Esophagus (tissue), 2 donors: ENCODE data around the gene NPTN. TPM values are rescaled to one million over a fixed set of nuclear protein-coding genes. Genes with fewer than 3 reads are reported as not detected.
"Not testable (repeated sequence)": the region's sequence is repeated elsewhere in the genome, so short reads cannot be mapped to it uniquely, and the experiment has no call there.

ENCODE experiments used
- H3K27ac ChIP-seq, 2 donors: one replicate each; pipeline ENCODE4 v1.5.1; 2013; ENCODE audit warnings: low read depth in 2 of 2, mild to moderate bottlenecking in 2 of 2, inconsistent platforms in 1 of 2, low read length in 1 of 2, moderate library complexity in 1 of 2
- H3K27me3 ChIP-seq, 2 donors: one replicate each; pipeline ENCODE4 v1.6.1; 2013; ENCODE audit warnings: low read length in 2 of 2, control low read depth in 1 of 2, mild to moderate bottlenecking in 1 of 2; ENCODE audit not compliant: insufficient read depth in 2 of 2, control insufficient read depth in 1 of 2
- H3K36me3 ChIP-seq, 2 donors: one replicate each; pipeline ENCODE4 v1.6.1; 2013; ENCODE audit warnings: low read length in 1 of 2; ENCODE audit not compliant: control insufficient read depth in 2 of 2, insufficient read depth in 2 of 2
- H3K4me1 ChIP-seq, 2 donors: one replicate each; pipeline ENCODE4 v1.6.1; 2013; ENCODE audit warnings: low read length in 1 of 2; ENCODE audit not compliant: control insufficient read depth in 2 of 2, insufficient read depth in 2 of 2
- H3K4me3 ChIP-seq, 2 donors: one replicate each; pipeline ENCODE4 v1.5.1; 2013; ENCODE audit warnings: low read length in 2 of 2, mild to moderate bottlenecking in 2 of 2, low read depth in 1 of 2, moderate library complexity in 1 of 2
- H3K9me3 ChIP-seq, 2 donors: one replicate each; pipeline ENCODE4 v1.6.1; 2013; ENCODE audit warnings: mild to moderate bottlenecking in 2 of 2, low read depth in 1 of 2, low read length in 1 of 2, moderate library complexity in 1 of 2; ENCODE audit not compliant: control insufficient read depth in 2 of 2, insufficient read depth in 1 of 2
- WGBS, 2 donors: extraction: QIAGEN DNeasy Blood & Tissue Kit; methylation state at CpG; one replicate each; pipeline ENCODE4 v1.1.7; 2013; 5-methylcytosine and 5-hydroxymethylcytosine counted together
- polyA plus RNA-seq, 2 donors: library from polyadenylated mRNA; stranded (reverse); fragments of 200-250 nt; gene quantifications; one replicate each; pipeline ENCODE4 v1.2.3, GENCODE V29; 2013
- donor health status: healthy with polysubstance abuse.
- donor health status: Bipolar disorder and iron deficiency.

Gene NPTN
- polyA plus RNA-seq, 2 donors: 30.0 to 82.0 TPM

DNA sequence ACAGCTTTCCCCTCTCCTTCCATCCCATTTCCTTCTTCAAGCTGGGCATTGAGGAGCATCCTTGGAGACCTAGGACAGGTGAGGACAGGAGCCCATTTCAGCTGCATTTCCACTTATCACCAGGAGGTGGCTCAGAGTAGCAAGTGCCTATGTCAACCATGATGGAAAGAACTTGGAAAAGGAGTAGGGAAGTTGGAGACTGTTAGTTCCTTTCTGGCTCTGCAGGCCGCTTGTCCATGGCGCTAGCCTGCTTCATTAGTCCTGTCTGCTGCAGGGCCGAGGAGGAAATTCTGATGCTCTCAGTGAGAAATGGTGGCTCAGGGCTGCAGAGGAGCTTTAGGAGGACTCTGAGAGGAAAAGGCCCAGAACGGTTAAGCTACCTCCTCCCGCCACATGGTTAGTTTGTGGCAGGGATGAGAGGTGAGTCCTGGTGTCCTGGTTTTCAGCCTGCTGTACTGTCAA lies 44.0 kb upstream of the NPTN start:
- WGBS, 2 donors: 45 to 50% methylated on average over 5 of the region's 5 CpGs
- H3K27ac ChIP-seq: no peak overlapping the region
- no peak overlapping the region for H3K4me3 ChIP-seq
- H3K9me3 ChIP-seq: no peaks in the 10 kb centered on the region
- H3K4me1 ChIP-seq: no peaks in the 10 kb centered on the region
- no peaks in the 10 kb centered on the region for H3K27me3 ChIP-seq
- H3K36me3 ChIP-seq: no peaks in the 10 kb centered on the region

DNA sequence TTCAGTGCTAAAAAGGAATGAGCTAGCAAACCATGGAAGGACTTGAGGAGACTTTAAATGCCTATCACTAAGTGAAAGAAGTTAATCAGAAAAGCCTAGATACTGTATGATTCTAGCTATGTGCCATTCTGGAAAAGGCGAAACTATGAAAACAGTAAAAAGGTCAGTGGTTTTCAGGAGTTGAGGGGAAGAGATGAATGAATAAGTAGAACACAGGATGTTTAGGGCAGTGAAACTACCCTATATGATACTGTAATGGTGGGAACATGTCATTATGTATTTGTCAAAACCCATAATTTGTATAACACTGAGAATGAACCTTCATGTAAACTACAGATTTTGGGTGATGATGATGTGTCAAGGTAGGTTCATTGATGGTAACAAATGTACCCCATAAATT lies 41.4 kb upstream of the NPTN start:
- Histone ChIP-seq H3K36me3 (no peaks in the 10 kb centered on the region), H3K9me3 (no peaks in the 10 kb centered on the region), H3K27ac (no peak overlapping the region), H3K27me3 (no peaks in the 10 kb centered on the region), H3K4me1 (no peaks in the 10 kb centered on the region), H3K4me3 (no peak overlapping the region)
- 93 to 95% methylated on average over 1 of the region's 1 CpG for WGBS, 2 donors

DNA sequence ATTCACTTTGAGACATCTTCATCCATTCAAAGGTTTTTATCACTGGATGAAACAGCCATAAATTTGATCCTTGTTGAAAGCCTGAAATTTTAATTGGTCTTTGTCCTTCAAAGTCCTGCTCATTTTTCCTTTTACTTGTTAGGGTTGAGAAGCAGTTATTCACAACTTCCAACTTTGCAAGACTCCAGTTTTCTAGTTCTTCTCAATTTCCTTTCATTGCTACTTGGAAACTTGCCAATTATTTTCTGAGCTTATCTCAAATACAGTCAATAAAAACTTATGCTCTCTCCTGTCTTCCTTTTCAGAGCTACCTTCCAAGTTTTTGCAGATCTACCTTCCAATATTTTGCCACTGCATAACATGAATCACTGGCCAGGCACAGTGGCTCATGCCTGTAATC lies 27.3 kb upstream of the NPTN start:
- H3K27ac ChIP-seq: no peak overlapping the region
- H3K27me3 ChIP-seq: no peaks in the 10 kb centered on the region
- no peak overlapping the region for H3K4me3 ChIP-seq
- peaks cover 0 to 2% of the 10 kb centered on the region in 2 donors for H3K9me3 ChIP-seq
- no peaks in the 10 kb centered on the region for H3K4me1 ChIP-seq
- H3K36me3 ChIP-seq: no peaks in the 10 kb centered on the region

DNA sequence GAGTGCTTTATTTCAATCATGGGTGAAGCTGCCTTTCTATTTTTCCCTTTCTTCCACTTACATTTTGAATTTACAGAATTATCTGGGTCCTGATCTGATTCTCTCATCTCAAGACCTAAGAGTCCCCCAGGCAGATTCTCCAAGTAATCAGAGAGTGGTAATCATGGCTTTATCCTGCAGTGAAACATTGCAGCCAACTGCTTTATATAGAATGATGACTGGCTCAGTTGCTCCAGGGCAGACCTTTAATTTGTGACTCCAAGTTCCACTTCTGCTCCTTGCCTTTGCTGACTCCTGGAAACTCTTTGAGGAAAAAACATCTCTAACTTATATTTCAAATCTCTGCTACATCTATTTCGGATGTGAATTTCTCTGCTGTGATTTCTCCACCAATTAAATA lies 25.5 kb upstream of the NPTN start:
- Histone ChIP-seq H3K9me3 (peaks cover 0 to 2% of the 10 kb centered on the region in 2 donors), H3K4me1 (no peaks in the 10 kb centered on the region), H3K36me3 (no peaks in the 10 kb centered on the region), H3K27me3 (no peaks in the 10 kb centered on the region), H3K27ac (no peak overlapping the region), H3K4me3 (no peak overlapping the region)
- 68 to 79% methylated on average over 1 of the region's 1 CpG for WGBS, 2 donors

DNA sequence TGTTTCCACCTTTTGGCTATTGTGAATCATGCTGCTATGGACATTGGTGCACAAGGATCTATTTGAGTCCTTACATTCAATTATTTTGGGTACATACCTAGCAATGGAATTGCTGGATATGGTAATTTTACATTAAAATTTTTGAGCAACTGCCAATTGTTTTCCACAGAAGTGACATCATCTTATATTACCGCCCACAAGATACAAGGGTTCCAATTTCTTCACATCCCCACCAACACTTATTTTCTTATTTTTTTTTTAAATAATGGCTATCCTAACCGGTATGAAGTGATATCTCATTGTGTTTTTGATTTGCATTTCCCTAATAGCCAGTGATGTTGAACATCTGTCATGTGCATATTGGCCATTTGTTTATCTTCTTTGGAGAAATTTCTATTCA lies 22.5 kb upstream of the NPTN start:
- 81 to 87% methylated on average over 2 of the region's 2 CpGs for whole genome bisulfite sequencing, 2 donors
- no peaks in the 10 kb centered on the region for H3K27me3 ChIP-seq
- H3K4me3 ChIP-seq: no peak overlapping the region
- H3K27ac ChIP-seq: no peak overlapping the region
- H3K9me3 ChIP-seq: no peaks in the 10 kb centered on the region
- no peaks in the 10 kb centered on the region for H3K4me1 ChIP-seq
- no peaks in the 10 kb centered on the region for H3K36me3 ChIP-seq

DNA sequence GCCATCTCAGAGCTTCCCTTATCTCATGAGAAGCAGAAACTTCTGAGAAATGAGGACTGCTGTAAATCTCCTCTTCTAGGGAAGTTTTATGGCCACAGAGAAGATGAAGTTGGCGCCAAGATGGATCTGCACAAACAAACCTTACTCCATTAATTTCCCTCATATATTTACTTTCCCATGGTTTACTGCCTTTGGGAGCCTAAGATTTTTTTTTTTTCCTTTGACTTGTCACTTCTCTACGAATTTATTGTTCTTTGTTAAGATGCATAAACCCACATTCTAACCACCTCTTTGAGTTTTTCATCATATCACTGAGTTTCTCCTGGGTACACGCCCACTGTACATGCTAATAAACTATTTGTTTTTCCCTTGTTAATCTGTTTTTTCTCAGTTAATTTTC lies 21.5 kb upstream of the NPTN start:
- Histone ChIP-seq H3K9me3 (no peaks in the 10 kb centered on the region), H3K27me3 (no peaks in the 10 kb centered on the region), H3K4me1 (no peaks in the 10 kb centered on the region), H3K36me3 (no peaks in the 10 kb centered on the region), H3K27ac (no peak overlapping the region), H3K4me3 (no peak overlapping the region)
- 50 to 54% methylated on average over 3 of the region's 3 CpGs for WGBS, 2 donors

DNA sequence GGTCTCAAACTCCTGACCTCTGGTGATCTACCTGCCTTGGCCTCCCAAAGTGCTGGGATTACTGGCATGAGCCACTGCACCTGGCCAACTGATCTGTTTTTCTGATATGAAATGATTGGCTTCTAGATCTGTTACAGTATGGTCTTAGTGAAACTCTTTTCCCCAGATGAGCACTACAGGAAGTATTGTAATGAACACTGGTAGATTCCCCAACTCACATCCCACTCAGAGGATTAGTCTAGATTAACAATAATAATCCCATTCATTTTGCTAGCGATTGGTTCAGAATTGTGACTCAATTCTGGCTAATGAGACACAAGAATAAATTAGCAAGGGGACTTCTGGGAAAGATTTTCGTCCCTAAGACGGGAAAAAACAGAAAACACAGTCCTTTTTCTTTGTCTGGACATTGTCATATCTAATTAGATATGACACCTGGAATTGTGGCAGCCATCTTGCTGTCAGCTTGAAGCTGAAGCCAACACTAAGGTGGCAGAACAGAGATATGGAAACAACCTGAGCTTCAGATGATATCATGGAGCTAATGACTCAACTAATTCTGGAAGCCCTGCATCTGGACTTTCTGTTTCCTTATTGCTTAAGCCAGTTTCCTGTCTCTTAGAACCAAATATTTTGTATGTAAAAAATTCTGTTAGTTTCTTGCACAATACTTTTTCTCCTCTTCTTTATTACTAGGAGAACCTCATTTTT lies 17.4 kb upstream of the NPTN start:
- H3K9me3 ChIP-seq: no peaks in the 10 kb centered on the region
- H3K36me3 ChIP-seq: no peaks in the 10 kb centered on the region
- WGBS, 2 donors: 60% methylated on average over 3 of the region's 3 CpGs
- no peak overlapping the region for H3K4me3 ChIP-seq
- no peak overlapping the region for H3K27ac ChIP-seq
- peaks cover 0 to 2% of the 10 kb centered on the region in 2 donors for H3K4me1 ChIP-seq
- H3K27me3 ChIP-seq: no peaks in the 10 kb centered on the region

DNA sequence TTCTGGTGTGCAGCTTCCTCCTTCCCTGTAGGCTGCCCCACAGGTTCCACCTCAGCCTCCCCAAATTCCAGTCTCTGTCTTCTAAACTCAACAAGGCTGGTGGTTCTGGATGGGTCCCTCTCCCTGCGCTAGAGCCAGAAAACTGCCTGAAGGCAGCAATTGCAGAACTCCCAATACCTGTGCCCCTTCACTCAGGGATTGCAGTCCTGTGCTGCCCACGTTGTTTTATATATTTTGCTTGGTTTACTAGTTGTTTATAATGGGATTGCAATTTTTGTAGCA lies 14.8 kb upstream of the NPTN start:
- Histone ChIP-seq H3K36me3 (no peaks in the 10 kb centered on the region), H3K4me3 (no peak overlapping the region), H3K27me3 (no peaks in the 10 kb centered on the region), H3K27ac (peak overlapping the region; percentile 12 to 64), H3K9me3 (no peaks in the 10 kb centered on the region), H3K4me1 (peaks cover 0 to 2% of the 10 kb centered on the region in 2 donors)
- WGBS, 2 donors: 45 to 51% methylated on average over 2 of the region's 2 CpGs

DNA sequence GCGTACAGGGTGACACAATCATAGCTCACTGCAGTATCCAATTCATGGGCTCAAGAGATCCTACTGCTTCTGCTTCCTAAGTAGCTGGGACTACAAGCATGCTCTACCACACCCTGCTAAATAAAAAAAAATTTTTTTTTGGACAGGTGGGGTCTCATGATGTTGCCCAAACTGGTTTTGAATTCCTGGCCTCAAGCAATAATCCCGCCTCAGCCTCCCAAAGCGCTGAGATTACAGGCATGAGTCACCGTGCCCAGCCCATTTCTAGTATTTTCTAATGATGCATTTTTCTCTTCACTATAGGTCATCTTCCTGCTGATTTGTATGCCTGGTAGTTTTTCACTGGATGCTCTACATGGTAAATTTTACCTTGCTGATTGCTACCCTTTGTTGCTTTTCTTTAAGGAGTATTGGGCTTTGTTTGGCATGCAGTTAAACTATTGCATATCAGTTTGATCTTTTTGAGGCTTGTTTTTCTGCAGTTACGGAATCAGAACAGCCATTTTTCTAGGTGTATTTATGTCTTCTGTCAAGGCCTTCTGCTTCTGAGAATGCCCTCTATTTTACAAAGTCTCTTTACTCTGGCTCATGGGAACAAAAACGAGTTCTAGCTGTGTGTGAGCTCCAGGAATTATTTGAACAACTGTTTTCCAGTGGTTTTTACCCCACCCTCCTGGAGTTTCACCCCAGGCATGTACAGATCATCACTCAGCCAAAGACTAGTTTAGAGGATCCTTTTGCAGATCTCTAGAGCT lies 14.2 kb upstream of the NPTN start:
- Histone ChIP-seq H3K27ac (peak overlapping the region; percentile 12 to 64), H3K4me3 (no peak overlapping the region), H3K4me1 (peaks cover 0 to 2% of the 10 kb centered on the region in 2 donors), H3K36me3 (no peaks in the 10 kb centered on the region), H3K9me3 (no peaks in the 10 kb centered on the region), H3K27me3 (no peaks in the 10 kb centered on the region)
- 53 to 60% methylated on average over 6 of the region's 6 CpGs for WGBS, 2 donors

DNA sequence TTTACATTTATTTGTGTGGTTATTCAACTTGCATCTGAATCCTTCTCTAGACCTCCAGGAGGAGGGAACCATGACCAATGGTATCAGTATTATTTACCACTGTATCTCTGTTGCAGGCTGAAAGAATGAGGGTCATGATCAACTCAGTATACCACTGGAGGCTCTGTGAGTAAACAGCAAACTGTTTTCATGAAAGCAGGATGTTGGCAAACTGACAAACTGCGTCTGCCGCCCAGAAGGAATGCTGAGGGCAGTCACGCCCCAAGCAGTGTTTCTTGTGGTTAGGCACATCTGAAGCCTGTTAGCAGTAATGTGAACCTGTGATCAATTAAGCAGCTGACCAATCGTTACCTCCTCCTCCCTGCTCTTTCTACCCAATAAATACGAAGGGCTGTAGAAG lies 6.3 kb upstream of the NPTN start:
- H3K9me3 ChIP-seq, H3K4me1 ChIP-seq, H3K36me3 ChIP-seq, H3K27ac ChIP-seq, H3K27me3 ChIP-seq, H3K4me3 ChIP-seq: not testable (repeated sequence)
- 68 to 73% methylated on average over 5 of the region's 5 CpGs for WGBS, 2 donors
